HG02884 (cell line): ENCODE results near the gene NUP37.

Experiments used
- ATAC-seq: cut with Tn5 transposase; IDR thresholded peaks from one replicate; pipeline ENCODE4 v1.9.1; 2021; ENCODE audit warnings: mild to moderate bottlenecking, moderate library complexity; ENCODE audit not compliant: unreplicated experiment

Gene NUP37

GRCh38 chr12:102033991-102034745, 85.7 kb downstream of the NUP37 start:
- ATAC-seq: no peak

GRCh38 chr12:102031852-102032251, 88.1 kb downstream of the NUP37 start:
- no peak for ATAC-seq

GRCh38 chr12:102029141-102029540, 90.8 kb downstream of the NUP37 start:
- ATAC-seq: no peak

- no peak for ATAC-seq
Observed at GRCh38 chr12:102026728-102027127, 93.2 kb downstream of the NUP37 start.

GRCh38 chr12:102024765-102025164, 95.1 kb downstream of the NUP37 start:
- no peak for ATAC-seq

GRCh38 chr12:102023343-102023930, 96.5 kb downstream of the NUP37 start:
- ATAC-seq: no peak
